SK-N-SH treated with all-trans-retinoic acid at 6 μM for 48 hours (cell line): Measurements from ENCODE around the gene PPP1R12B.

Experiments
- ATAC-seq: fragments of 200-7000 bp; cut with Tn5 transposase; 3 replicates; pipeline ENCODE4 v1.9.1; 2020; ENCODE audit warnings: mild to moderate bottlenecking, moderate library complexity
- ARNTL ChIP-seq: fragments of 450-650 bp; formaldehyde crosslinking; IDR thresholded peaks from 2 replicates; pipeline ENCODE4 v1.5.0; 2020; ENCODE audit warnings: low read depth, mild to moderate bottlenecking, moderate library complexity, borderline replicate concordance
- BACH2 ChIP-seq: fragments of 250-450 bp; sonication (Bioruptor Pico); IDR thresholded peaks from 2 replicates; pipeline ENCODE4 v1.9.0; 2021; ENCODE audit warnings: mild to moderate bottlenecking, borderline replicate concordance
- CSDC2 ChIP-seq: fragments of 250-450 bp; sonication (Bioruptor Pico); IDR thresholded peaks from 2 replicates; pipeline ENCODE4 v1.5.0; 2020; ENCODE audit warnings: mild to moderate bottlenecking, moderate library complexity
- ESRRG ChIP-seq: fragments of 250-450 bp; sonication (Bioruptor Pico); IDR thresholded peaks from 2 replicates; pipeline ENCODE4 v1.6.1; 2021; ENCODE audit warnings: mild to moderate bottlenecking
- ISL1 ChIP-seq: fragments of 250-450 bp; sonication (Bioruptor Pico); IDR thresholded peaks from 2 replicates; pipeline ENCODE4 v2.1.2; 2022; ENCODE audit warnings: mild to moderate bottlenecking, moderate library complexity
- OSR1 ChIP-seq: fragments of 250-450 bp; sonication (Bioruptor Pico); IDR thresholded peaks from 2 replicates; pipeline ENCODE4 v1.8.0; 2022; ENCODE audit warnings: moderate library complexity, mild to moderate bottlenecking, inconsistent platforms
- PPARA ChIP-seq: fragments of 250-450 bp; sonication (Bioruptor Pico); IDR thresholded peaks from 2 replicates; pipeline ENCODE4 v1.5.0; 2020; ENCODE audit warnings: mild to moderate bottlenecking, borderline replicate concordance
- RARB ChIP-seq: fragments of 250-450 bp; sonication (Bioruptor Pico); IDR thresholded peaks from 2 replicates; pipeline ENCODE4 v1.8.0; 2021; ENCODE audit warnings: mild to moderate bottlenecking, moderate library complexity
- TCF4 ChIP-seq: fragments of 250-450 bp; sonication (Bioruptor Pico); IDR thresholded peaks from 2 replicates; pipeline ENCODE4 v1.8.0; 2021; ENCODE audit warnings: mild to moderate bottlenecking, moderate library complexity, borderline replicate concordance
- TOX ChIP-seq: fragments of 250-450 bp; sonication (Bioruptor Pico); IDR thresholded peaks from 2 replicates; pipeline ENCODE4 v1.8.0; 2021; ENCODE audit warnings: mild to moderate bottlenecking, moderate library complexity, borderline replicate concordance
- ZC3H10 ChIP-seq: fragments of 250-450 bp; sonication (Bioruptor Pico); IDR thresholded peaks from 2 replicates; pipeline ENCODE4 v1.5.1; 2021; ENCODE audit warnings: mild to moderate bottlenecking, moderate library complexity
- ZFP3 ChIP-seq: fragments of 250-450 bp; sonication (Bioruptor Pico); IDR thresholded peaks from 2 replicates; pipeline ENCODE4 v1.5.0; 2020; ENCODE audit warnings: mild to moderate bottlenecking, moderate library complexity
- ZFP30 ChIP-seq: fragments of 450-650 bp; formaldehyde crosslinking; IDR thresholded peaks from 2 replicates; pipeline ENCODE4 v1.5.0; 2022; ENCODE audit warnings: mild to moderate bottlenecking, moderate library complexity
- ZNF565 ChIP-seq: fragments of 450-650 bp; formaldehyde crosslinking; conservative IDR thresholded peaks from 2 replicates; pipeline ENCODE4 v1.5.0; 2020; ENCODE audit warnings: low read depth, mild to moderate bottlenecking, moderate library complexity
- ZNF8 ChIP-seq: fragments of 450-650 bp; formaldehyde crosslinking; IDR thresholded peaks from 2 replicates; pipeline ENCODE4 v1.5.0; 2020; ENCODE audit warnings: mild to moderate bottlenecking, moderate library complexity
- TF ChIP-seq, protein P1 (sequence below): fragments of 250-450 bp; sonication (Bioruptor Pico); IDR thresholded peaks from 2 replicates; pipeline ENCODE4 v1.5.1; 2021; ENCODE audit warnings: mild to moderate bottlenecking, moderate library complexity
- TF ChIP-seq, protein P2 (sequence below): fragments of 250-450 bp; sonication (Bioruptor Pico); IDR thresholded peaks from 2 replicates; pipeline ENCODE4 v1.8.0; 2021; ENCODE audit warnings: low read depth, mild to moderate bottlenecking, moderate library complexity, borderline replicate concordance
- TF ChIP-seq, protein P3 (sequence below): fragments of 250-450 bp; sonication (Bioruptor Pico); IDR thresholded peaks from 2 replicates; pipeline ENCODE4 v1.5.1; 2020; ENCODE audit warnings: low read depth, mild to moderate bottlenecking, moderate library complexity
- TF ChIP-seq, protein P4 (sequence below): fragments of 250-450 bp; sonication (Bioruptor Pico); IDR thresholded peaks from 2 replicates; pipeline ENCODE4 v1.5.0; 2020; ENCODE audit warnings: mild to moderate bottlenecking, moderate library complexity

The PPP1R12B gene

DNA sequence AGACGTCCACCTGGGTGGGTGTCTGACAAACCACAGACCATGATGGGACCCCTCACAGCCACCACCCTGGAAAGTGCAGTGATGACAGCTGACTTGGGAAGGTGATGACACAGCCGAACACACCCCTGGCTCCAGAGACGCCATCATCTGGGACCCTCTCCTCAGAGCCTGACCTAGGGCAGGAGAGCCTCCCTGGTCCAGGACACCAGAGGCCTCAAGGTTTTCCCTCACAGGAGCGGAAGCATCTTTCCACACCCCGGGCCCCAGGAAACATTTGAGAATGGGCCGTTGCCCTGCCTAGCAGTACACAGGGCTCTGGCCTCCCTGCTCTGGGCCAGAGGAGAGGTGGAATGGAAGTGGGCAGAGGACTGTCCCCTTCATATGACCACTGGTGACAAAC lies 282.0 kb downstream of the PPP1R12B start:
- no peak for ATAC-seq
- no peak for TF ChIP-seq ARNTL (CRISPR knock-in tag)
- TF ChIP-seq OSR1 (CRISPR knock-in tag): no peak
- TF ChIP-seq ZC3H10 (CRISPR knock-in tag): no peak
- TF ChIP-seq, protein P1, sequence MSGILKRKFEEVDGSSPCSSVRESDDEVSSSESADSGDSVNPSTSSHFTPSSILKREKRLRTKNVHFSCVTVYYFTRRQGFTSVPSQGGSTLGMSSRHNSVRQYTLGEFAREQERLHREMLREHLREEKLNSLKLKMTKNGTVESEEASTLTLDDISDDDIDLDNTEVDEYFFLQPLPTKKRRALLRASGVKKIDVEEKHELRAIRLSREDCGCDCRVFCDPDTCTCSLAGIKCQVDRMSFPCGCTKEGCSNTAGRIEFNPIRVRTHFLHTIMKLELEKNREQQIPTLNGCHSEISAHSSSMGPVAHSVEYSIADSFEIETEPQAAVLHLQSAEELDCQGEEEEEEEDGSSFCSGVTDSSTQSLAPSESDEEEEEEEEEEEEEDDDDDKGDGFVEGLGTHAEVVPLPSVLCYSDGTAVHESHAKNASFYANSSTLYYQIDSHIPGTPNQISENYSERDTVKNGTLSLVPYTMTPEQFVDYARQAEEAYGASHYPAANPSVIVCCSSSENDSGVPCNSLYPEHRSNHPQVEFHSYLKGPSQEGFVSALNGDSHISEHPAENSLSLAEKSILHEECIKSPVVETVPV: no peak
- no peak for TF ChIP-seq TOX
- TF ChIP-seq, protein P2, sequence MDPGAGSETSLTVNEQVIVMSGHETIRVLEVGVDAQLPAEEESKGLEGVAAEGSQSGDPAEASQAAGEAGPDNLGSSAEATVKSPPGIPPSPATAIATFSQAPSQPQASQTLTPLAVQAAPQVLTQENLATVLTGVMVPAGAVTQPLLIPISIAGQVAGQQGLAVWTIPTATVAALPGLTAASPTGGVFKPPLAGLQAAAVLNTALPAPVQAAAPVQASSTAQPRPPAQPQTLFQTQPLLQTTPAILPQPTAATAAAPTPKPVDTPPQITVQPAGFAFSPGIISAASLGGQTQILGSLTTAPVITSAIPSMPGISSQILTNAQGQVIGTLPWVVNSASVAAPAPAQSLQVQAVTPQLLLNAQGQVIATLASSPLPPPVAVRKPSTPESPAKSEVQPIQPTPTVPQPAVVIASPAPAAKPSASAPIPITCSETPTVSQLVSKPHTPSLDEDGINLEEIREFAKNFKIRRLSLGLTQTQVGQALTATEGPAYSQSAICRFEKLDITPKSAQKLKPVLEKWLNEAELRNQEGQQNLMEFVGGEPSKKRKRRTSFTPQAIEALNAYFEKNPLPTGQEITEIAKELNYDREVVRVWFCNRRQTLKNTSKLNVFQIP: no peak
- TF ChIP-seq BACH2 (CRISPR knock-in tag): no peak
- no peak for TF ChIP-seq ESRRG (CRISPR knock-in tag)
- TF ChIP-seq TCF4 (CRISPR knock-in tag): no peak
- TF ChIP-seq RARB: no peak
- no peak for TF ChIP-seq CSDC2 (CRISPR knock-in tag)
- TF ChIP-seq ZNF565: no peak
- TF ChIP-seq ZNF8: no peak
- TF ChIP-seq ZFP30 (CRISPR knock-in tag): no peak
- no peak for TF ChIP-seq ZFP3 (CRISPR knock-in tag)

DNA sequence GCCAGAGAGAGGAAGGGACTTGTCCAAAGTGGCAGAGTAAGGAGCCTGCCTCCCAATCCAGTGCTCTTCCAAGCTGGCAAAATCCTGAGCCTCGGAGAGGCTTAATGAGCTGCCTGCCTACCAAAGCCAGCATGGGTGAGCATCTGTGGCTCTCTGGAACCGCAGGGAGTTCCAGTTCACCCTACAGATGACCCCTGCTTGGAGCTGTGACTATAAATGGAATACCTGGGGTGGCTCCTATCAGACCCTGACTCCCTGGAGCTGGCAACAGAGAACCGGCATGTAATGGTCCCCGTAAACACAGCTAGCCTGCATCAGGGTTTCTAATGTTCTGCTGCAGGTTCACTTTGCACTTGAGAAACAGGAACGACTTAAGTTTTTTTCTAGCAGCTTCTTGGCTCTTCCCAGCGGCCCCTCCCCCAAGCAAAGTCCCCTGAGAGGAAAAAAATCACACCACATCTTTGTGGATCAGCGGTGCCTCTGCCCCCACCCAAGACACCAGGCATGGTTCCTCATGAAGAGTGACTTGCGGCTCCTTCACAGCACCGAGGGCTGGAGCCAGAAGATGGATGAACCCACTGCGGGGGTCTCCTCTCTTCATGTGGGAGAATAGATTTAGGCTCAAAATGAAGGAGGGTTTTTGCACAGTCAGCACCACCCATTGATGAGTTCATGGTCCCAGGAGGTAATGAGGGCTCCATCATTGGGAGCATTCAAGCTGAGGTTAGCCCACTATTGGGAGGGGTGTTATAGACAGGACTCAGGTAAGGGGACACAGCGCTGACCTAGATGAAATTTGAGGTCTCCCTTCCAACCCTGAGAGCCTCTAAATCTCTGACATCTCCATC lies 282.8 kb downstream of the PPP1R12B start:
- no peak for ATAC-seq
- TF ChIP-seq ZC3H10 (CRISPR knock-in tag): no peak
- TF ChIP-seq, protein P2: no peak
- TF ChIP-seq, protein P3, sequence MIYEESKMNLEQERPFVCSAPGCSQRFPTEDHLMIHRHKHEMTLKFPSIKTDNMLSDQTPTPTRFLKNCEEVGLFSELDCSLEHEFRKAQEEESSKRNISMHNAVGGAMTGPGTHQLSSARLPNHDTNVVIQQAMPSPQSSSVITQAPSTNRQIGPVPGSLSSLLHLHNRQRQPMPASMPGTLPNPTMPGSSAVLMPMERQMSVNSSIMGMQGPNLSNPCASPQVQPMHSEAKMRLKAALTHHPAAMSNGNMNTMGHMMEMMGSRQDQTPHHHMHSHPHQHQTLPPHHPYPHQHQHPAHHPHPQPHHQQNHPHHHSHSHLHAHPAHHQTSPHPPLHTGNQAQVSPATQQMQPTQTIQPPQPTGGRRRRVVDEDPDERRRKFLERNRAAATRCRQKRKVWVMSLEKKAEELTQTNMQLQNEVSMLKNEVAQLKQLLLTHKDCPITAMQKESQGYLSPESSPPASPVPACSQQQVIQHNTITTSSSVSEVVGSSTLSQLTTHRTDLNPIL (CRISPR knock-in tag): no peak
- TF ChIP-seq BACH2 (CRISPR knock-in tag): no peak
- no peak for TF ChIP-seq ARNTL (CRISPR knock-in tag)
- no peak for TF ChIP-seq ZNF565
- TF ChIP-seq, protein P1: no peak
- no peak for TF ChIP-seq ZNF8
- no peak for TF ChIP-seq ZFP3 (CRISPR knock-in tag)
- TF ChIP-seq, protein P4, sequence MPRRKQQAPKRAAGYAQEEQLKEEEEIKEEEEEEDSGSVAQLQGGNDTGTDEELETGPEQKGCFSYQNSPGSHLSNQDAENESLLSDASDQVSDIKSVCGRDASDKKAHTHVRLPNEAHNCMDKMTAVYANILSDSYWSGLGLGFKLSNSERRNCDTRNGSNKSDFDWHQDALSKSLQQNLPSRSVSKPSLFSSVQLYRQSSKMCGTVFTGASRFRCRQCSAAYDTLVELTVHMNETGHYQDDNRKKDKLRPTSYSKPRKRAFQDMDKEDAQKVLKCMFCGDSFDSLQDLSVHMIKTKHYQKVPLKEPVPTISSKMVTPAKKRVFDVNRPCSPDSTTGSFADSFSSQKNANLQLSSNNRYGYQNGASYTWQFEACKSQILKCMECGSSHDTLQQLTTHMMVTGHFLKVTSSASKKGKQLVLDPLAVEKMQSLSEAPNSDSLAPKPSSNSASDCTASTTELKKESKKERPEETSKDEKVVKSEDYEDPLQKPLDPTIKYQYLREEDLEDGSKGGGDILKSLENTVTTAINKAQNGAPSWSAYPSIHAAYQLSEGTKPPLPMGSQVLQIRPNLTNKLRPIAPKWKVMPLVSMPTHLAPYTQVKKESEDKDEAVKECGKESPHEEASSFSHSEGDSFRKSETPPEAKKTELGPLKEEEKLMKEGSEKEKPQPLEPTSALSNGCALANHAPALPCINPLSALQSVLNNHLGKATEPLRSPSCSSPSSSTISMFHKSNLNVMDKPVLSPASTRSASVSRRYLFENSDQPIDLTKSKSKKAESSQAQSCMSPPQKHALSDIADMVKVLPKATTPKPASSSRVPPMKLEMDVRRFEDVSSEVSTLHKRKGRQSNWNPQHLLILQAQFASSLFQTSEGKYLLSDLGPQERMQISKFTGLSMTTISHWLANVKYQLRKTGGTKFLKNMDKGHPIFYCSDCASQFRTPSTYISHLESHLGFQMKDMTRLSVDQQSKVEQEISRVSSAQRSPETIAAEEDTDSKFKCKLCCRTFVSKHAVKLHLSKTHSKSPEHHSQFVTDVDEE (CRISPR knock-in tag): no peak
- no peak for TF ChIP-seq ISL1
- no peak for TF ChIP-seq CSDC2 (CRISPR knock-in tag)
- TF ChIP-seq PPARA (CRISPR knock-in tag): no peak
- no peak for TF ChIP-seq RARB
- TF ChIP-seq TCF4 (CRISPR knock-in tag): no peak
